SKM-1 (cell line): ENCODE measurements around the gene S100A14.

ENCODE experiments used
- DNase-seq: peaks from one replicate; lab custom pipeline; 2025; ENCODE audit not compliant: unreplicated experiment; lab: John Stamatoyannopoulos, UW

S100A14 gene

DNA sequence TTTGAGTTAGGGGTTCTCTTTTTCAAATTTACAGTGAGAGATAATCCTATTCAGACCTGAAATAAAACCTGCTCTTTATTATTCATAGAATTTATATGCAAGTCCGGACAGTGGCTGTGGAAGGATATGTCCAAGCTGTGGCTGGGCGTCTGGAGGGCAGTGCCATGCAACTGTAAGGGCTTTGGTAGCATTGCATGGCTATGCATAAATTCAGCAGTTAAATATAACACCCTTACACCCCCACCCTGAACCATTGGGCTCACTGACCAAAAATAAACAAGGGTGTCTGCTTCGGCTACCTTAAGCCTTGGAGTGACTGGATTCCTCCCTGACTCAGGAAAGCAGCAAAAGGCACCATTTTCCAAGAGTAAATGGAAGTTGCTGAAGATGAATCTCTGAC, 23.2 kb upstream of the S100A14 start:
- no peak for DNase-seq

DNA sequence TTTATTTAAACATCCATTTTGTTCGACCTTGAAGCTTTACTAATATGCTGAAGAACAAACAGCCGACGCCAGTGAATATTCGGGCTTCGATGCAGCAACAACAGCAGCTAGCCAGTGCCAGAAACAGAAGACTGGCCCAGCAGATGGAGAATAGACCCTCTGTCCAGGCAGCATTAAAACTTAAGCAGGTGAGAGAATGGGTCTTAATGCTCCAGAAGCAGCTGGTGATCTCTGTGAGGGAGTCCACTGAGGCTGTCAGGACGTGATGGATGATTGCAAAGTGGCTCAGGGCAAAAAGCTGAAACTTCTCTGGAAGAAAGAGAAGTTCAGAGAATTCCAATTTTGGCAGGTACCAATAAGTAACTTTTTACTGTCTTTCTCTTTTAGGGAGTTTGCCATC, 22.1 kb upstream of the S100A14 start:
- DNase-seq: no peak

DNA sequence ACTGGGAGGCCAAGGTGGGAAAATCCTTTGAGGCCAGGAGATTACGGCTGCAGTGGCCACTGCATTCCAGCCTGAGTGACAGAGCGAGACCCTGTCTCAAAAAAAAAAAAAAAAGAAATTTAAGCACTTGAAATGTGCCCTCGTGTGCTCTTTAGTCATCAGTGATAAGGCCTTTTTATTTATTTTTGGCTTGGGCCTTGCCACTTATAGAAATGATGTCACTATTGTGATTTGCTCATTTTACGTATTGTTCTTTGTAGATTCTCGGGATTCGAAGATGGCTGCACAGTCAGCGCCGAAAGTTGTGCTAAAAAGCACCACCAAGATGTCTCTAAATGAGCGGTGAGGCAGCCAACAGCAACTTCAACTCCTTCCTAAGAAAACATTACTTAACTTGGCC, 20.2 kb upstream of the S100A14 start:
- DNase-seq: no peak

DNA sequence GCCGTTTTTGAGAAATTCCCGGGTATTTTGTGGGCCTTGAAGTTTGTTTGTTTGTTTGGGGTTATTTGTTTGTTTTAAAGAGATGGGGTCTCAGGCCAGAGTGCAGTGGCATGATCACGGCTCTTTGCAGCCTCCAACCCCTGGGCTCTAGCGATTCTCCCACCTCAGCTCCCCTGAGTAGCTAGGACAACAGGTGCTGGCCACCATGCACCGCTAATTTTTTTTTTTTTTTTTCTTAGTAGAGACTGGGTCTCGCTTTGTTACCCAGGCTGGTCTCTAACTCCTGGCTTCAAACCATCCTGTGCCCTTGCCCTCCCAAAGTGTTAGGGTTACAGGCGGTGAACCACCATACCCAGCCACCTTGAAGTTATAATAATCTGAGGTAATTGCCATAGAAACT, 19.7 kb upstream of the S100A14 start:
- no peak for DNase-seq

DNA sequence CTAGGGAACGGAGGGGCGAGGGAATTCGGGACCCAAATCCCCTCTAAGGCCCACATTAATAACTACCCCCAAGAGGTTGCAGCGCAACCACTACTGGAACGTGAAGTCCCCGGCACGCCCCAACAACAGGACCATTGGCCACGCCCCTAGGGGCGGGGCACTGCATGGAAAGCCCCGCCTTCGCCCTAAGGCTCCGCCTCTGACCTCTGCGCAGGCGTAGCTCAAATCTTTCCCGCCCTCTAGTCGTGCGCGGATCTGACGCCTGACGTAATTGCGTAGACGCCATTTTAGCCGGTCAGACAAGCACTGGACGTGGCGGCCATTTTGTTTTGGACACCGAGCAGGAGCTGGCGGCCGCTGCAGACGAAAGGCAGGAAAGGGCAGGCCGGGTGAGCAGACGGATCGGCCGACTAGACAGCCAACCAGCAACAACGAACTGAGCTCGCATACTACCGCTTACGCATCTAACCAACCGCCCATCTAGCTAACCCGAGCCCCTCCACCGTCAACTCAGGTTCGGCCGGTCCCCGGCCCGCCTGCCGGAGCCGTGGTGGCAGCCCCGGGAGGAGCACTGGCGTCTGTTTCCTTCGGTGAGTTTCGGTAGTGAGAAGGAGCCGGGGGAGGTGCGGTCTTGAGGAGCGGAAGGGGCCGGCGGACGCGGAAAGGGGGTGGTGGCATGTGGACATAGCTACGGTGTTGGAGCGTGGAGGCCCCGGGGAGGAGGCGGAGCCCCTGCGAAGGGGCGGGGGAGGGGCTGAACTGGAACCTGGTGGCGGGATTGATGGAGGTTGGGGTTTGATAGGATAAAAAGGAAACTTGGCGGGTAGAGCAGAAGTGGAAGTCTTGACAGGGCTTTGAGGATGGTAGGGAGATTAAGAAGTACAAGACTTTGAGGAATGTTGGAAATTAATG, 17.9 kb upstream of the S100A14 start, which contains the start of gene CHTOP:
CHTOP (plus strand) TSS at position 313 of the 912 bp plus-strand sequence. CDS start 2,523 bp downstream, outside the sequence.
- peak; percentile 98 for DNase-seq

DNA sequence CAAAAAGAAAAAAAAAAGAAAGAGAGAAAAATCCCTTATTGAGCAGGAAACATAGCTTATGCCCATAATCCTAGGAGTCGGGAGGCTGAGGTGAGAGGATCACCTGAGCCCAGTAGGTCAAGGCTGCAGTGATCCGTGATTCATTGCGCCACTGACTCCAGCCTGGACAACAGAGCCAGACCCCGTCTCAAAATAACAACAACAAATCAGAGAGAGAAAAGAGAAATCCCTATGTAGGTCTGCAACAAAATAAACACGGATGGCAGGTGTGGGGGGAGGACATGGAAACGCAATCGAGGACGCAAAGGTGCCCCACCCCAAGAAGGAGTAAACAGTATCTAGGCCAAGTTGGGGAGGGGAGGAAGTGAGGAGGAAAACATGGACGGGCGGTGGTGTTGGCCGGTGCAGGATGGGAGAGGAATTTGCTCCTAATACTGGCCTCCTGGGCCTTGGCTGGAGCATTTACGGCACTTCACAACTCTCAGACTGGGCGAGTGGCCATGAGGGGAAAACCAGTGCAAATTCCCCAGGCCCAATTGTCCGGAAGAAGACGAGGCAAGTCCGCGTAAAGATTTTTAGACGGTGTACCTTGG, 17.1 kb upstream of the S100A14 start:
- no peak for DNase-seq

DNA sequence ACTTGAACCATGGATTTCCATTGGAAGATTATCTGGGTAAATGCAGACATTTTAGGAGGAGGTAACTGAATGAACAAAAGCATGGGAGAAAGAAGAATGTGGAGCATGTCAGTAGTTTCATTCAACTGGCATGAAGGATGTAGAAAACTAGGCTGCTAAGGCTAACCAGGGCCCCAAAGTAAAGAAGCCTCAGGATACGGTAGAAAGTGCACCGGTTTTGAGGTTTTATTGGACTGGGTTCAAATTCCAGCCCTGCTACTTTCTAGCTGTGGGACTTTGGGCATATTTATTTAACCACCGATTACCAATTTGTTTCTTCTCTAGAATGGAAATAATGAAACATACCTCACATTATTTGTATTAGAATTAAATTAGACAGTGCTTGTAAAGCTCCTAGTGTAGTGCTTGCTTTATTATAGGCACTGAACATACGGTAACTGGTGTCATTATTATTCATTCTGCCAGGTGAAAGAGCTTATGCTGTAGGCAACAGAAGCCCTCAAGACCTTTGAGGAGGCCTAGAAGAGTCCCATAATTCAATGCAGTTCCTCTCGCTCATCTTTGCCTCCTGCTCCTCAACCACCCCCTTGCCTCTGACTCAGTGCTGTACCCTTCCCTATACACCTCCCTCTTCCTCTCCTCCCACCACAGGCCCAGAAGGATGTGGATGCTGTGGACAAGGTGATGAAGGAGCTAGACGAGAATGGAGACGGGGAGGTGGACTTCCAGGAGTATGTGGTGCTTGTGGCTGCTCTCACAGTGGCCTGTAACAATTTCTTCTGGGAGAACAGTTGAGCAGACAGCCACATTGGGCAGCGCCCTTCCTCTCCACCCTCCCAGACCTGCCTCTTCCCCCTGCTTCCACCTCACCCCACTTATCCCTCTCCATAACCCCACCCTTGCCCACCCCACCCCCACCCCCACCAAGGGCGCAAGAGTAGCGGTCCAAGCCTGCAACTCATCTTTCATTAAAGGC, 15.2 kb upstream of the S100A14 start:
- no peak for DNase-seq

DNA sequence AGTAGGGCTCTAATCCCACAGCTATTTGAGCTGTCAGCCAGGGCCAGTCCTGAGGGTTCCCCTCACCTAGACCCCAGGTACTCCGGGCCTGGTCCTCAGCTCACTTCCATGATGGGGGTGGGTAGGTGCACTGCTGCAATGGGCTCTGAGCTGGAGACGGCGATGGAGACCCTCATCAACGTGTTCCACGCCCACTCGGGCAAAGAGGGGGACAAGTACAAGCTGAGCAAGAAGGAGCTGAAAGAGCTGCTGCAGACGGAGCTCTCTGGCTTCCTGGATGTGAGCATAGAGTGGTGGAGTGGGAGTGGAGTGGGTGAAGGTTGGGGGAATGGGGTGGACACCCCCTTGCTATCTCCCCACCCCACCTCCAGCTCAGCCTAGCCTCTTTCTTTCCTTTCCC, 14.3 kb upstream of the S100A14 start:
- no peak for DNase-seq

DNA sequence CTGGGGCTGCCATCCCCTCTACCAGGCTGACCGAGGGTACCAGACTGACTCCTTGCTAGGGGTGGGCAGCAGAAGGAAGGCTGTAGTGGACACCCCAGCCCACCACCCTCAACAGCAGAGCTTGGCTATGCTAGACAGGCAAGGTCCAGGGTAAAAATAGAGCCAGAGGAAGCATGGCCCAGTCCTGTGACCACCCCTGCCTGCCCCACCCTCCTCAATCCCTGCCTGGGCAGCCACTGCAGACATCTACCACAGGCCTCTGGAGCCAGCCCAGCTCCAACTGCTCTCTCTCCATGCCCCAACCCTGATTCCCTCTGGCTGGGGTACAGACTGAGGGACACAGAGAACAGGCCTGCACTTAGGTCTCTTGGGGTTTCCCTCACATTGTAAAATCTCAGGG, 13.8 kb upstream of the S100A14 start:
- no peak for DNase-seq

DNA sequence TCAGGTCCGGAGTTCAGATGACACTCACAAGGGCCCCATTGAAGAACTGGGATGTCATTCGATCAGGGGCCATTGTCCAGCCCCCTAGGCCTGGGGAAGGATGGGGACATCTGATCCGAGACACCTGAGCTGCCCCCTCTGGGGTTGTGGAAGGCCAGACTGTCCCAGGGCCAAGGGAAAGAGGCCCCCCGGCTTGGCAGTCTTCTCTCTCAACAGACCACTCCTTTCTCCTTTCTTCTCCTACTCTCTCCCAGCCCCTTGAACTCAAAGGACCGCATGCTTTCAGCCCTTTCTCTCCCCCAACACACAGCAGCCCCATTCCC, 13.2 kb upstream of the S100A14 start:
- no peak for DNase-seq

DNA sequence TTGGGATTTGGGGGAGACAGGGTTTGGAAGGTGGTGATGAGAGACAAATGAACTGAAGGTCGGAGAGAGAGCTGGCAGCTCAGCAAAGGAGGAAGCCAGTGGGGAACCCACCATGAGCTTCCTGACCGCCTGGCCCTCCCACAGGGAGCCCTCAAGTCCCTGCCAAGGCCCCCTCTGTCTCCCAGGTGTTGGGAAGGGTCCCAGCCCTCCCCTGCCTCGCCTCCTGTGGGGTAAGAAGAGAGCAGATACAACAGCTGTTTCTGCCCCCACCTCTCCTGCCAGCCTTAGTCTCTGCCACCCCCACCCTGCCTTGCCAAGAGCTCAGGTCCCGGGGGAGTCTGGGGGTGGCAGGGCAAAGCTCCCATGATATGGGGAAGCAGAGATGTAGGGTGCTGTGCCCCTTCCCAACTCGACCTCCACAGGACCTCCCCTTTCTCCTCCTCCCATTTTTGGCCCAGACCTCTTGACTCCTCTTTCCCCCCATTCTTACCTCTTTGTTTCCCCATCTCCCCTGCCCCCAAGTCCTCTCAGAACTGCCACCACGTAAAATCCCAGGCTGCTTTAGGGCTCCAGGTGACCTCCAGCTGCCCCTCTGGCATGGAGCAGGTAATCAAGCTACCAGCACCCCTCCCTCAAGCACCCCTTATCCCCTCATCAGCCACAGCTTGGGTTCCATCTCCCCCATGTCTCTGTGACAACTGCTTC, 12.7 kb upstream of the S100A14 start:
- DNase-seq: no peak

DNA sequence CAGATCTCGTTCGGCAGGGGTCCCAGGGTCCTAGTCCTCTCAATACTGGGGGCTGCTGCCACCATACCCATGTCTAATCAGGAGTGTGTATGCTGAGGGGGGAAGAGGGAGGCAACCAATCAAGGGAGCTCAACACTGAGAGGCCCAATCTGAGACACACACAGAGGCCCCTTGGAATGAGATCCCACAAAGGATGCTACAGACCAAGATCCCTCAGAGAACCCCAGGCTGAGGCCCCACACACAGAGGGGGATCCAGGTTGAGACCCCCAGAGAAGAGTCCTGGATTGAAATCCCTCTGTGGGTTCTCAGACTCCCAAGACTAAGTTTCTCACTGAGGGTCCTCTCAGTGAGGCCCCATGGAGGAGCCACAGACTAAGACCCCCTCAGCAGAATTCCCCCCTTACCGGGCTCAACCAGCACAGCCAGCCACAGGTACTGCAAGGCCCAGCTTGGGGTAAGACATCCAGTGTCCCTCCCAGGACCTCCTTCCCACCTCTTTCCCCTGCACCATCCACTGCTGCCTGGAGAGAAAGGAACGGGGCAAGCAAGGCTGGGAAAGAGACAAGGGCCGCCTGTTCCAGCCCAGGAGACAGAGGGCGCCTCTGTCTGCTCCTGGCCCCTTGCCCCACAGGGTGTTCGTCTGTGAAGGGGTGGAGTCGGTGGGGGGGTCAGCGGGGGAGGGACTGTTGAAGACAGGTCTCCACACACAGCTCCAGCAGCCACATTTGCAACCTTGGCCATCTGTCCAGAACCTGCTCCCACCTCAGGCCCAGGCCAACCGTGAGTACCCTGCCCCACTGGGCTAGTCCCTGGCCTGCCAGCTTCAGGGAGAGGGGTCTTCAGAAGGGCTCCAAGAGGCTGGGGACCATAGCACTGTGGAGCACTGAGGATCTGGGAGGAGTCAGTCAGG, 11.8 kb upstream of the S100A14 start, which contains the start of gene S100A1:
S100A1 (plus strand) TSS at position 720 of the 912 bp plus-strand sequence. CDS start 2,088 bp downstream, outside the sequence.
- no peak for DNase-seq

DNA sequence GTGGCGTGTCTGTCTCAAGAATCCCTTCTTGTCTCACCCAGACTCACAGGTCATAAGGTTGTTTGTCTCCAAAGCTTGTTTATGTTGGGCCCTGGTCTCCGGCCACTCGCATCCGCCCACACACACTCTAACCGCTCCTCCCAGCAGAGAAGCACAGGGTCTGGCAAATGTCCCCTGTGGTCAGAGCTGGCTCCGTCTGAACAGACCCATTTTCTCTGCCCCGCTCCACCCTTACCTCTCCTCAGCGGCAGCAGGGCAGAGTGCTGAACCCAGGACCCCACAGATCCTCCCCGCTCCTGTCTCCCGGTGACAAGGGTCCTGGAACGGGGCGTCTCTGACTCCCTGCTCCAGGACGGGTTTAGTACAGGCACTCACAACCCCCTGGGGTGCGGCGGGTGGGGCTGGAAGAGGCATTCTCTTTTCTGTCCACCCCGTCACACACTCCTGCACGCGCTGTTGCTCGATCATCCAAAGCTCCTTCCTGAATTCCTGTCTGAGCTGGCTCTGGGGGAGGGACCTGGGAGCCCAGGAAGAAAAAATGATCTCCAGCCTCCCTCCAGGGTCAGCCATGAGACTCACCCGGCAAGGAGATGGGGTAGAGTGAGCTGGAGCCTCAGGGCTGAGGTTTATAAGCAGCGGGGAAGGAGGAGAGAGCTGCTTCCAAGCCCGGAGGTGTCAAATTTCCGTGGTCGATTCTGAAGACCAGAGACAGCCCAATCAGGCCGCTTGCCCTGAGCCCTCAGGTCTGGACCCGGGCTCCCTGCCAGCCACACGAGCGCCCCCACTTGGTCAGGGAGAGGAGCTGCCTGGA, 11.0 kb upstream of the S100A14 start, which contains the start of gene S100A13:
S100A13 (minus strand) TSS at position 602 of the 811 bp plus-strand sequence. CDS start 1,033 bp downstream, outside the sequence.
- no peak for DNase-seq

DNA sequence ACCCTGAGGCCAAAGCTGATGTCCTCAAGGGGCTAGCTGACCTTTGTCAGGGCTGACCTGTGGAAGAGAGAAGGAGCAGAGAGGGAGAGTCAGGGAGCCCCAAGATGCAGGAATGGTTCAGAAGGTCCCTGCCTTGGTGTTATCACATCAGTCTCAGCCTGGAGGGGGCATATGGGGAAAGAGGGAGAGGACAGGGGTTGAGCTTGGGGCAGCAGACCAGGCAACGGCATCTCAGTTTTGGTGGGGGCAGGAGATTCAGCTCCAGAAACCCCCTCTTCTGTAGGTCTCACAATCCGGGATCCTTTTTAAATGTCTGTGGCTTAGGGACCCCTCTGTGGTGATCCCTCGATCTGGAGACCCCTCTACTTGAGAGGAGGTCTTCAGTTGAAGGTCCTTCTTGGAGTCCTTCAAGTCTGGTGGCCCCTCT, 10.4 kb upstream of the S100A14 start:
- no peak for DNase-seq

DNA sequence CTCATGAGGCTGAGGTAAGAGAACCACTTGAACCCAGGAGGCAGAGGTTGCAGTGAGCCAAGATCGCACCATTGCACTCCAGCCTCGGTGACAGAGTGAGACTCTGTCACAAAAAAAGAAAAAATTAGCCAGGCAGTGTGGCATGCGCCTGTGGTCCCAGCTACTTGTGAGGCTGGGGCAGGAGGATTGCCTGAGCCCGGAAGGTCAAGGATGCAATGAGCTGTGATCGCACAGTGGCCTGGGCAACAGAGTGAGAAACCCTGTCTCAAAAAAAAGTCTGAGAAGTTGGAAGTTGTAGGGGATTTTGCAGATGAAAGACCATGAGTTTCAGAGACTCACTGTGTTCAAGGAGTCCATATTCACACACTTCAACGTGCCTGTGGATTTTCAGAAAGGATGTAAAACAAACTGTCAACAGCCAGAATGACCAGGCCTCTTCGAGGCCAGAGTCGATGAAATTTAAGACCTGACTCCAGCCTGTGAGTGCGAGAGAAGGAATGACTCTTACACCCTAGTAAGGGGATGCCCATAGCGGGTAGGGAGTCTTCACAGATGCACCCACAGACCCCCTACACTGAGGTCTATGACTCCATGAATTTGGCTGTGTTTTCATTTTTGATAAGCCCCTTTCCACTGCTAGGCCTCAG, 9.0 kb upstream of the S100A14 start:
- no peak for DNase-seq

DNA sequence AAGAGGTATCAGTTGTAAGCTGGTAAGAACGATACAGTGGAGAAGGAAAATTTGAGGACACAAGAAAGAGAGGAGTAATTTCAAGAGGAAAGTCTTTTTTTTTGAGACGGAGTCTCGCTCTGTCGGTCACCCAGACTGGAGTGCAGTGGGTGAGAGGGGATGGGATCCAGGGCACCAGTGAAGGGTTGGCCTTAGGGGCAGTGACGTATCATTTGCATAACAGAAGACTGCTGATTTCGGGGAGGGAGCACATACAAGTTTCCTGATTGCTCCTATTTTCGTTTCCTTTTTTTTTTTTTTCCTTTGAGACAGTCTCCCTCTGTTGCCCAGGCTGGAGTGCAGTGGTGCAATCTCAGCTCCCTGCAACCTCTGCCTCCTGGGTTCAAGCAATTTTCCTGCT, 7.0 kb upstream of the S100A14 start:
- DNase-seq: no peak

DNA sequence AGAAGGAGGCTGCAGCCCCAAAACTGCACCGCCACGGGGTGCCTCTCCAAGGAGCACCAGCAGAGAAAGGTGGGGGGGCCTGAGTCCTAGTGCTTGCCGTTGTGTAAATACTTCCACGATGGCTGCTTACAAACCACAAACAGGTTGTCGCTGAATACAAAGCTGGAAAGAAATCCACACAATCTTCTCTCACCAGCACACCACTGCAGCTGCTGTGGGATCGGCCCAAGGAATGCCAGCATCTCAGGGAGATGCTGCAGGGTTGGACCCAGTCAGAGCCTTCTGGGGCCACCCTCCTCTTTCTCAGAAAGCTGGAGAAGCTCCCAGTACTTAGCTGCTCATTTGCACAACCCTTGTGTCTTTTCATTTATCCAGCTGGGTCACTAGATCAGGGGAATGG, 3.0 kb upstream of the S100A14 start:
- DNase-seq: no peak

DNA sequence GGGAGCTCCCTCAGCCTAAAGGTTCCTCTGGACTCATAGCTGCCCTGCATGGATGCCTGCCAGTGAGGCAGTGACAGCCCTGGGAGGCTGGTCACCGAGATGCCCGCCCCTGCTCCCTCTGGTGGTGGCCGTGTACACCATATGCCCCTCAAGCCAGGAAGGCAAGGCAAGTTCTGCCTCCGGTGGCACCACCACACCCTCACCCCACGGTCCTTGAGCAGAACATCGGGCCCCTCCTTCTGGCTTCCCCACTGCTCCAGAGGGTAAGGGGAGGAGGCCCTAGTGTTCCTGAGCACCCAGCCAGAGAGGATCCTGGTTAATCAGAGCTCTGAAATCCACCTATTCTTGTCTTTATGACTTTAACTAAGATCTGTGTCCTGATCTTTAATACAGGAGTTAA, 1.5 kb upstream of the S100A14 start:
- DNase-seq: no peak
